NOMO-1 treated with DMSO at 0.1 percent for 48 hours (cell line): ENCODE measurements around the gene FBXO7.

ENCODE experiments used
- DNase-seq: peaks from one replicate; lab custom pipeline; 2025; ENCODE audit not compliant: unreplicated experiment; lab: John Stamatoyannopoulos, UW

FBXO7 gene

DNA sequence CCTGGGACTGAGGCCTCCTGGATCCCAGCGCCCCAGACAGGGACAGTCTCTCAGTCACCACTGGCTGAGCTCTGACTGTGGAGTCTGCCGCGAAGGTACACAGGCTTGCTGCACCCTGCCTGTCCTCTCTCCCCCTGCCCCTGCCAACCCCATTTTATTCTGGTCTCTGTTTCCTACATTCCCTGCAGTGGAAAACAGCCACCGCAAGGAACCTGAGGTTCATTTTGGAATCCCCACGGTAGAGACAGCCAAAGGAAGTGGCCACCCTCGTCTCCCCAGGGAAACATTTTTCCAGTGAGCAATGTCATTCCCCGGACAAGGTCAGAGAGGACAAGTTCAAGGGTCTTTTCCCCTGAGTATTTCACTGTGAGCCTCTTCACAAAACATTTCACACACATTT lies 56.6 kb downstream of the FBXO7 start:
- DNase-seq = no peak

DNA sequence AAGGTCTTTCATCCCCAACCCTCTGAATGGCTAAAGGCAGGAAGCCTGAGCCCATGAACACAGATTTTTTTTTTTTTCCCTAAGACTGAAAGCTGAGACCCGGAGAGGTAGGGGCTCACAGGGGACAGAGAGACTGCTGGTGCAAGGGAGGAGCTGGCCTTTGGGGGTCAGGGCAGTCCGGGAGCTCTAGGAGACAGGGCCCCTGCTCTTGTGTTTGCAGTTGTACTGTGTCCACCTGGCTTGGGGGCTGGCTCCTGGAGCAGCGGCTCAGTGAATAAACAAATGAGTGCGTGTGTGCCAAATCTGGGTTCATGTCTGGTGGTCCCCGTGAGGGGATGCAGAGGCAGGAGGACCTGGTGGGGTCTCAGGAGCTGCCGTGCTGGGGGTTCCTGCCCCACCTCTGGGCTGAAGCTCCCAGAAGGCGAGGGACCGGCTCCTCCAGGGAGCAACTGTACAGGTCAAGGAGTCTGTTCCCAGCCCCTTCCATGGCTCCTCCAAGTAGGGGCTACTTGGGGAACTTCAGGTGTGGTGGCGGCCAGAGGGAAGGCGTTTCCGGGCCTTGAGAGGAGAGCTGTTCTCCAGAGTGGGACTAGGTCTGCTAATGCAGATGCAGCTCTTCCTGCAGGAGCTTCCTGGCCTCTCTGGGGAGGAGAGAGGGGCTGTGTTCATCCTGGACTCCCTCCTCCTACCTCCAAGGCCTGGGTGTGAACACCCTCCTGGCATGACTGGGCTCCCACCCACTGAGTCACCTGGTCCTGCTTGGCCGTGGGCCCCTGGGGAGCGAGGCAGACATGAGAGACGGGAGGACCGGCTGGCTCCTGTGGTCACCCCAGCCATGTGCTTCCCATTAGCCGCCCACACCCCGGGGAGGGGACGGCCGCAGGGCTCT lies 57.6 kb downstream of the FBXO7 start:
- DNase-seq = no peak

DNA sequence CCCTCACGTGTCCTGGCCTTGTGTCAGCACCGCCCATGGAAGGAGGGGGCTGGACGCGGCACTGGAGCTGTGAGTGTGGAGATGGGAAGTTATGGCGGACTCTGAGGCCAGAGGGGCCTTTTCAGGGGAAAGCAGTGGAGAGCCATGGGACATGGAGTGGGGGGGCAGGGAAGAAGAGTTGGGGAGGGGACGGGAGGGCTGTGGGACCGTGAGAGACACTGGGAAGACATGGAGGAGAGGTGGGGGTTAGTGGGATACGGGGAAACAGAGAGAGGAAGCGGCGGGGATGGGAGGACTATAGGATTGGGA lies 58.2 kb downstream of the FBXO7 start:
- DNase-seq = no peak

DNA sequence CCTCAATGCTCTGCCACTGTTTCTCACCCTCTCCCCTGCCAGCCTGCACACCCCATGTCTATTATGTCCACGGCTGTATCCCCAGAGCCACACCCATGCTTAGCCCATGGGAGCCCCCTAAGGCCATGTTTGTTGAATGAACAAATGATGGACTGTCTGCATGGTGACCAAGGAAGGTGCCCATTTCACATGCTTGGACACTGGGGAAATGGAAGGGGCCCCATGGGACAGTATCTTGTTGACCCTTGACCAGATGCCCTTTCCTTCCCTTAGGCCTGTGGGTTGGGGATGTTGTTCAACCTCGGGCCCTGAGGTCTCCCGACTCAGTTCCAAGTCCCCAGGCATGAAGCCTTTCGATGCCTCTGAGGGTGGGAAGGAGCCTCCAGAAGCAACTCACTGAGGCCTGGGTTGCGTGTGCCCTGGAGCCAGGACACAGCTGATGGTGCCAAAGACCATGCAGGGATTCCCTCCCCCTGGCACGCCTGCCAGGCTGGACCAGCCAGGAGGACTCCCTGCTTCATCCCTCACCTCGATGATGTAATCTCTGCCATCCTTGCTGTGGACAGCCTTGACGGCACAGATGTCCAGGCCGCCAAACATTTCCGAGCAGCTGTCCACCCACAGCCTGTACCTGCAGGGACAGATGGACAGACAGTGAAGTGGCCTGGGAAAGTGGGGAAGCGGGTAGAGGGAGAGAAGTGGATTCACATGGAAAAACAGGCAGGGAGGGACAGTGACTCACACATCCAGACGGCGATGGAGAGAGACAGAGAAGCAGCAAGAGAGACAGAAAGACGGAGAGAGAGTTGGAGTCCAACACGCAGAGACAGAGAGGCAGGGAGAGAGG lies 58.9 kb downstream of the FBXO7 start:
- no peak for DNase-seq

DNA sequence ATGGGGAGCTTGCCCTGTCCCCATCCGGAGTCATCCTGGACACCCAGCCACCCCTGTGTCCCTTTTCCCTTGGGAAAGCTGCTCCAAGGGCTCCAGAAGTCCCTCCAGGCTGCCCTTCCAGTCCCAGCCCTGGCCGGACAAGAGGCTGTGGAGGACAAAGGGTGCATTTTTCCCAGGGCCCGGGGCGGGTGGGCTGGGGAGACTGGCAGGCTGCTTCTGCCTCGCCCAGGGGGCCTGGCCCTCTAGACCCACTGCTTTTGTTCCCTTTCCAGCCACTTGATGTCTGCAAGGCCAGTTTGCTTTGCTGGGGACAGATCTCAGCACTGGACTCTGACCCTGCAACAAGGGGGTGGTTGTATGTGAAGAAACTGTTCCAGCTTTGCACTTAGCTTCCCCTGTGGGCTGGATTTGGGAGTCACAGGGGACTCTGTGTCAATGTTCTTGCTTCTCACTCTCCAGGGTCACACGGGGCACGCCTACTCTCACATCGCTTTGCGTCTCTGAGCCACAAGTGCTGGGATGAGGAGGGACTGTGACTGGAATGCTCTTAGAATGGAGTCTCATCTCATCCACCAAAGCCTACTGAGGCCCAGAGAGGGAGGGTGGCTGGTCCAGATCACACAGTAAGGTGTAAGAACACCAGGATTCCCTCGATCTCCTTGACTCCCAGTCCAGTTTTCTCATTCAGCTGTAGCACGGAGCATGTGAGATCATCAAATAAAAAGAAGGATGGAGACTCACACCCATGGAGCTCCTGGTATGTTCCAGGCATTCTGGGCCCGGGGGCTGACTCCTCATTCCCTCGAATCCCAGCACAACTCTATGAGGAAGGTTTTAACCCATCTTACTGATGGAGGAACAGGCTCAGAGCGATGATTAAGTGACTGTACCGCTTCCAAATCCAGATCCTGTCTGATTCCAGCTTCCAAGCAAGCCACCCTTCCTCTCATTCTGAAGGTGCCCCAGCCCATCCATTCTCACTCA lies 59.9 kb downstream of the FBXO7 start:
- DNase-seq = peak; percentile 4

DNA sequence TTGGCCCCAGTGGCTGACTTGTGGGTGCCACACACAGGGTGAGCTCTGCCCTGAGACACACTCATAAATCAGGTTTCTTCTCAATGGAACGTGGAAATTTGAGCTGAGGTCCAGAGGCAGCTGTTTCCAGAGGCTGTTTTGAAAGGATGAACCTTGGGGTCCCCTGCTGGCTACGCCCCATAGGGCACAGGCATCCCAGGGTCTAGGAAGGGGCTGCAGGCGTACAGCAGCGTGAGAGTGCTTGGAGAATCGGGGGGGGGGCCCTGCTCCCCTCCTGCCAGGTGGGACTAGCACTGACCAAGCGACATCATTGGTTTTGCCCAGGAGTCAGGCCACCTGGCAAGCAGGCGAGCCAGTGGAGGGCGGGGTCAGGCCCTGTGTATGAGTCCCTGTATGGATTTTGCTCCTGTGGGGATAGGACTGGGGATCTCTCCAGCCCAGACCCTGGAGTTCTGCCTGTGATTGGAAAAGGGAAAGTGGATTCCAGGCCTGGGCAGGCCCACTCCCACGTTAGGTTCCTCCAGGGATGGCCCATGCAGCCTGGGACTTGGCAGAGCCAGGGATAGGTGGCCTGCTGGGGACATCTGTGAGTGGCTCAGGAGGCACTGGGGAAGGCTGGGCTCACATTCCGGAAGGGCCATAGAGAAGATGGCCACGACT lies 61.0 kb downstream of the FBXO7 start:
- no peak for DNase-seq

DNA sequence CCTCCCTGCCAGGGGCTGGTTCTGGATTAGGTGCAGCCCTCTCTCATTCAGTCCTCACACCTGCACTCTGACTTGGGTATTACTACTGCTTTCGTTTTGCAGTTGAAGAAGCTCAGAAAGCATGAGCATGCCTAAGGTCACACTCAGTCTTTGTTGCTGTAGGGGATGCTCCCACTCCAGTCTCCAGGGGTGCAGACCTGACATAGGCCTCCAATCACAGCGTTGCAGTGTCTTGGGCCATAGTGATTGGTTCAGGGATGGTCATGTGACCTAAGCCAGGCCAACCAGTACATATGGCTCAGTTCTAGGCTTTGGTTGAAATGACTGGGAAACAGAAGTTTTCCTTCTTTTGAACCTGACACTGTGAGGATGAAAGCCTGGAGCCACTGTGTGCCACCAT lies 61.7 kb downstream of the FBXO7 start:
- no peak for DNase-seq

DNA sequence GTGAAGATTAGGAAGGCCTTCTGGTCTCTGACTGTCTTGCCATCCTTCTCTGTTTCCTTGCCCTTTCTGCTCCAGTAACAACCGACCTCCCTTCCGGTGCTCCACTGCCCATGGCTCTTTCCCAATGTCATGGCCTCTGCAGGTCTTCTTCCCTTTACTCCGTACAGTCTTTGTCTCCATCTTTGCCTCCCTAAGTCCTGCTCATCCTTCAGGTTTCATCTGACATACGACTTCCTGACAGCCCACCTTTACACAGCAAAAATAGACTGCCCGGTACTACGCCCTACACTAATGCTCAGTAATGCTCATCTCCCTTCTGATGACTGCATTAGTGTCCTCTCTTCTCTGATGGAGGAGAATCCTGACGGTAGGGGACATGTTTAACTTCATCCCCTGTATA lies 63.9 kb downstream of the FBXO7 start:
- DNase-seq = no peak

DNA sequence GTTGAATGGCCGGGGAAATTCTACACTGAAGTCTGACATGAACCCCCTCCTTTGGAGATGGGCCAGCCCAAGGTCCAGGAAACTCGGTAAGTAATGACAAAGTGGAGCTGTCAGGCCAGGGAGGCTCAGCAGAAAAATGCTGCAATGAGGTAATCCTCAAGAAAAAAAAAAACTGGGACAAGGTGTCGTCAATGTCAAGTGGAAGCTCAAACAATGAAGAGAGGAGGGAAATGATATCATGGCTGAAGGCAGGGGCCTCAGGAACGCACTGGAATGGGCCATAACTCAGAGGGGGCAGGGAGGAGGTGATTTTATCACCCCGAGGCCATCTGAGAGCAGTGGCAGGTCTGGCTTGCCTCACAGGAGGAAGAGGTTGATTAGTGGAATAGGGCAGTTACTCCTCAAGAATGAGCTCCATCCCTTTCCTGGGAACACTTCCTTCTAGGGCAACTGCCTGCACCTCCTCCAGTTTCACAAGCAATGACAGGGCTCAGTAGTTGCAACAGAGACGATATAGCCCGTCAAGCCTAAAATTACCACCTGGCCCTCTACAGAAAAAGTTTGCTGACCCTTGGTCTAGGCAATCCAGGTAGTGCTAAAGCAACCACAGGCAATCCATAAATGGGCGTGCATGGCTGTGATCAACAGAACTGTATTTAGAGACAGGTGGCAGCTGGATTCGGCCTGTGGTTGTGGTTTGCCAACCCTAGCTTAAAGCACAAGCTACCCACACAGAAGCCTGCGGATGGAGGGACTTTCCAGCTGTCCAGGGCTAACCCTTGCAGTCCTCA lies 65.2 kb downstream of the FBXO7 start:
- no peak for DNase-seq

DNA sequence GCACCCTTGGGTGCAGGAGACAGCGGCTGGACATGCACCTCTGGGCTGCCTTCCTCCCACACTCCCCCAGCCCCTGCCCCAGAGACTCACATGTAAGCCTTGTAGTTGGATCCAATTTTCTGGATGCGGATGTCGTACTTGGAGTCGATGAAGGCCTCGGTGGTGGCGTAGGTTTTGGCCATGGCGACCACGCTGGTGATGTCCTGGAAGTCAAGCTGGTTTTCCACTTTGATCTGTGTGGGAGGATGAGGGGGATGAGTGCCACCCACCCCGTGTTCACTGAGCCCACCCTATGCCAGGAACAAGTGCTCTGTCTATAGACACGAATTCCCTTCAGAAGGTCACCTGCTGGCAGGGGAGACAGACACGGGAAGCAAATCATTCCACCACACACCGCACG lies 66.9 kb downstream of the FBXO7 start:
- no peak for DNase-seq

DNA sequence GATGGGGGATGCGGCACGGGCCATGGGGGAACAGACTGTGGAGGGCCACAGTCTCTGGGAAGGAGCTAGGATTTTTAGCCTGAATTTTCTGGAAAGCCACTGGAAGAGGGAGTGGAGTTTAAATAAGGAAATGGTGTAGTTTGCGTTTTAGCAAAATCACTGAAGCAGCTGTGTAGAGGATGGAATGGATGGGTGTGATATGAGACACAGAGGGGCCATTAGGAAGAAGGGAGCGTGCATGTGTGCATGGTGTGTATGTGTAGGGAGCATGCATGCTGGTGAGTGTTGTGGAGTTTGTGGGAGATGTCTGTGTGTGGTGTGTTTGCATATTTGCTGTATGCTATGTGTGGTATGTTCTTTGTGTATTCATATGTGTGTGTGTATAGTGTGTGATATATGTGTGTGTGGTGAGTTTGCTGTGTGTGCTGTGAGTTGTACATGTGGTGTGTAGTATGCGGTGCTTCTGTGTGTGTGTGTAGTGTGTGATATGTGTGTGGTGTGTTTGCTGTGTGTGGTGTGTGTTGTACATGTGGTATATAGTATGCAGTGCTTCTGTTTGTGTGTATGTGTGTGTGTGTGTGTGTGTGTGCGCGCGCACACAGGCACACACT lies 67.6 kb downstream of the FBXO7 start:
- no peak for DNase-seq

DNA sequence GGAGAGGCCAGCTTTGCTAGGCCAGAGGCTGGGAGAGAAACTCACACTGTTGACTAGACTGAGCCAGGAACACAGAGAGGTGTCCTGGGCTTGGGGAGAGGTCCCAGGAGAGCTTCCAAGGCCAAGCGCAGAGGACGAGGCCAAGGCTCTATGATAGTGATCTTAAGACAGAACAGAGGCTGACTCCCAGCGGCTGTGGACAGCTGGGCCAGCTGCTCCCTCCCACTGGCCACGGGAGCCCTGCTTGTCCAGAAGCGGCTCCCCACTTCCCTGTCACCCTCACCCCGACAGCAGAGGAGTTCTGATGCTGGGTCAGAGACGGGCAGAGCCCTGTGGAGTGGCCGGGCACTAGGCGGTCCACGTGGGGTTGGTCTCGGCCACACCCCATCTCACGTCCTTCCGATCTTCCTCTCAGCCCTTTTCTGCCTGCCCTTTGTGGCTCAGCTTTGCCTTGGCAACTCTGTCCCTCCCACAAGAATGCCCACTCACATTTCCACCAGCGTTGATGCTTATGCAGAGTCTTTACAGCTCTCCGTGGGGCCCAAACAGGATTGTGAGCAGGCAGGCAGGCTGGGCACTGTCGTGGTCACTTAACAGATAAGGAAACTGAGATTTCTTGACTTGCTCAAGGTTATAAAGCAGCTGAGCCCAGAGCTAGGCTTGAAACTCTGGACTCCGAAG lies 68.2 kb downstream of the FBXO7 start:
- DNase-seq = no peak

DNA sequence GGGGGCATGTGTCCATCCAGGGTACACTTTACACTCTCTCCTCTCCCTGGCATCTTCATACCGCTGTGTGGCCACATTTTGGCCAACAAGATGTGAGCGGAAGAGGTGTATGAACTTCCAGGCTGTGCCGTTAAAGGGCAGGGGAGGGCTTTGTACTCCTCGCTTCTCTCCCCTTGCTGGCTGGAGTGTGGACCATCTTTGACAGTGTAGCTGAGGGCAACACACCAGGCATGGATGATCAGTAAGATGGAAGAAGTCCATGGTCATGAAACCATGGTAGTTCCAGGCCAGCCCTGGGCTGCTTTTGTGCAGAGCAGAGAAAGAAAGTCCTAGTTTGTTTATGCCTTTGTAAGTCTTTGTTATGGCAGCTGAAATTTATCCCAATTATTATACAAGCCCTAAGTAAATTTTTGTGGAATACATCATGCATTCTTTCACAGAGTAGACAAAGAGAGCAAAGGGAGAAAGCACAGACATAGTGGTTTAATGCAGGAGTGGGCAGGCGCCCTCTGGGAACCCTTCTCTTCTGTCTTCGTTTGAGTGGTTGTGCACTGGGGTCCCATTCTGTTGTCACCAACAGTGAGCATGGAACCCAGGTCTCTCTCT lies 70.4 kb downstream of the FBXO7 start:
- no peak for DNase-seq

DNA sequence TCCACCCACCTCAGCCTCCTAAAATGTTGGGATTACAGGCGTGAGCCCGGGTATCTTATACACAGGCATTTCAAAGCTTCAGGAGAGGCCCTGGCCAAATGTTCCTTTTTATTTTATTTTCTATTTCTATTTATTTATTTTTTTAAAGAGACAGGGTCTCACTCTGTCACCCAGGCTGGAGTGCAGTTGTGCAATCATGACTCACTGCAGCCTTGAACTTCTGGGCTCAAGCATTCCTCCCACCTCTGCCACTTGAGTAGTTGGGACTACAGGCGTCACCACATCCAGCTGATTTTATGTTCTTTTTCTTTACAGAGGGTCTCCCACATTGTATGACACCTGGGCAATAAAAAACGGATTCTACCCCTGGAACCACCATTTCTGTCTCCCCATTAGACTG lies 71.2 kb downstream of the FBXO7 start:
- no peak for DNase-seq

DNA sequence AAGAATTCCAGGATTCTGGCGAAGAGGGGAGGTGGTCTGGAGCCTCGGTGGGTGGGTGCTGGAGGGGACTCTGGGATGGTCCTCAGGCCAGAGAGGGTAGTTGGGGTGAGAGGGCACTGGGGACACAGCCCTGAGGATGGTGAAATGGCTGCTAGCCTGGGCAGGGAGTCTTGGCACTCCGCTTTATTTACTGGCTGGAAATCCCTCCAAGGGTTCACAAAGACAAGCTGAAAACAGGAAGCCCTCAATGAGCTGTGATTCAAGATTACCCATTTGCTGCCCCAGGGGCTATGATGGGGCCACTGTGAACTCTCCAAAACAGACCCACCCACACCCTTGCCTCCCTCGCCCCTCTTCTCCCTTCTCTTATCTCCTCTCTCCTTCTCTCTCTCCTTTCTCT lies 71.9 kb downstream of the FBXO7 start:
- DNase-seq = no peak

DNA sequence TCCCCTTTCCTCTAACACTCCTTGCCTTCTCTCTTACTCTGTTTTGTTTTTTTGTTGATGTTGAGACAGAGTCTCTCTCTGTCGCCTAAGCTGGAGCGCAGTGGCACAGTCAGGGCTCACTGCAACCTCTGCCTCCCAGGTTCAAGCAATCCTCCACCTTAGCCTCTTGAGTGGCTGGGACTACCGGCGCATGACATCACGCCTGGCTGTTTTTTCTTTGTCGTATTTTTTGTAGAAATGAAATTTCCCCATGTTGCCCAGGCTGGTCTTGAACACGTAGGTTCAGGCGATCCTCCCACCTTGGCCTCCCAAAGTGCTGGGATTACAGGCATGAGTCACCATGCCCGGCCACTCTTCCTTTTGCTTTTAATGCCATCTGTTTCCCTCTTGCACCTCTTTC lies 72.3 kb downstream of the FBXO7 start:
- no peak for DNase-seq

DNA sequence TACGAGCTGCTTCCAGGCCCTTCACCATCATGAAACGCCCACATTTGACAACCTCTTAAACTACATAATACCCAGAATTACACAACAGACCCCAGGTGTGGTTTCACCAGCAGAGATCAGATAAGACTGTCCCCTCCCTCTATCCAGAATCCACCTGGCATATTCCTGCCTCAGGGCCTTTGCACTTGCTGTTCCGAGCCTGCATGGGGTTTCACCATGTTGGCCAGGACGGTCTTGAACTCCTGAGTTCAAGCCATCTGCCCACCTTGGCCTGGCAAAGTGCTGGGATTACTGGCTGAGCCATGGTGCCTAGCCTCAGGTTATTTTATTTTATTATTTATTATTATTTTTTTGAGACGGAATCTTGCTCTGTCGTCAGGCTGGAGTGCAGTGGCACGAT lies 73.4 kb downstream of the FBXO7 start:
- DNase-seq = no peak
